ENCODE data around the gene KIF2C.
A peak's percentile ranks its signal among the peaks of the same experiment; 100 is the strongest.

Gene KIF2C

GRCh38 chr1:44733365-44733764 lies 6.3 kb upstream of the KIF2C start:
- TF ChIP-seq EGR1 (IDR thresholded peaks at IDR 0.05) (no peak), USF1 (IDR thresholded peaks at IDR 0.05) (peak; percentile 59)

GRCh38 chr1:44733784-44734183 lies 5.9 kb upstream of the KIF2C start:
- TF ChIP-seq USF1 (IDR thresholded peaks at IDR 0.05), result no peak

GRCh38 chr1:44735992-44736391 lies 3.6 kb upstream of the KIF2C start:
- no peak for TF ChIP-seq TAF1 (IDR thresholded peaks at IDR 0.05; ENCODE audit: low read depth)

- TF ChIP-seq EGR1 (IDR thresholded peaks at IDR 0.05) (peak; percentile 20; the same call in 1 of the 2 replicates), FOXM1 (IDR thresholded peaks at IDR 0.05; ENCODE audit: borderline replicate concordance, low read depth) (no peak)
Observed at GRCh38 chr1:44740179-44740617, 561 bp downstream of the KIF2C start.

- no peak for TF ChIP-seq YY1 (IDR thresholded peaks at IDR 0.05; ENCODE audit: low read depth)
- no peak for TF ChIP-seq CREB1 (IDR thresholded peaks at IDR 0.05; ENCODE audit: low read depth)
- TF ChIP-seq USF1 (IDR thresholded peaks at IDR 0.05), result no peak
- no peak for TF ChIP-seq NFIC (IDR thresholded peaks at IDR 0.05)
Observed at GRCh38 chr1:44743211-44743610, 3.6 kb downstream of the KIF2C start.

GRCh38 chr1:44747878-44748277 lies 8.2 kb downstream of the KIF2C start:
- no peak for TF ChIP-seq NFIC (IDR thresholded peaks at IDR 0.05)
- TF ChIP-seq USF1 (IDR thresholded peaks at IDR 0.05), result no peak
- TF ChIP-seq ZBTB7A (IDR thresholded peaks at IDR 0.05; ENCODE audit: low read depth), result no peak
- no peak for TF ChIP-seq MAX (IDR thresholded peaks at IDR 0.05)
- TF ChIP-seq FOXM1 (IDR thresholded peaks at IDR 0.05; ENCODE audit: borderline replicate concordance, low read depth), result no peak
- no peak for TF ChIP-seq RAD21 (IDR thresholded peaks at IDR 0.05; ENCODE audit: low read depth)
- TF ChIP-seq REST (IDR thresholded peaks at IDR 0.05; ENCODE audit: low read depth), result no peak
- no peak for TF ChIP-seq YY1 (IDR thresholded peaks at IDR 0.05; ENCODE audit: low read depth)
- TF ChIP-seq CREB1 (IDR thresholded peaks at IDR 0.05; ENCODE audit: low read depth), result no peak
- no peak for TF ChIP-seq TEAD4 (IDR thresholded peaks at IDR 0.05)
- no peak for TF ChIP-seq EP300 (IDR thresholded peaks at IDR 0.05; ENCODE audit: borderline replicate concordance)
- TF ChIP-seq TCF12 (IDR thresholded peaks at IDR 0.05; ENCODE audit: low read depth), result no peak
- no peak for TF ChIP-seq TAF1 (IDR thresholded peaks at IDR 0.05; ENCODE audit: low read depth)
- TF ChIP-seq CEBPB (IDR thresholded peaks at IDR 0.05), result no peak
- TF ChIP-seq EGR1 (IDR thresholded peaks at IDR 0.05), result no peak

GRCh38 chr1:44757420-44757819 lies 17.8 kb downstream of the KIF2C start:
- TF ChIP-seq CEBPB (IDR thresholded peaks at IDR 0.05) (no peak), TAF1 (IDR thresholded peaks at IDR 0.05; ENCODE audit: low read depth) (no peak), USF1 (IDR thresholded peaks at IDR 0.05) (no peak), REST (IDR thresholded peaks at IDR 0.05; ENCODE audit: low read depth) (no peak), FOXM1 (IDR thresholded peaks at IDR 0.05; ENCODE audit: borderline replicate concordance, low read depth) (no peak), NFIC (IDR thresholded peaks at IDR 0.05) (no peak), EGR1 (IDR thresholded peaks at IDR 0.05) (no peak), TEAD4 (IDR thresholded peaks at IDR 0.05) (no peak), CREB1 (IDR thresholded peaks at IDR 0.05; ENCODE audit: low read depth) (no peak), YY1 (IDR thresholded peaks at IDR 0.05; ENCODE audit: low read depth) (no peak)
